Spleen (tissue), 7 donors: Measurements from ENCODE around the gene WWP2.

Experiments
- POLR2A ChIP-seq, 3 donors: fragments of 450-650 bp; IDR thresholded peaks; one replicate each; pipeline ENCODE4 v1.5.1; 2017; ENCODE audit warnings: antibody characterized with exemption in 3 of 3, mild to moderate bottlenecking in 1 of 3
- TF ChIP-seq, protein P1 (sequence below), 11 experiments: fragments of 200-600 bp in 7 of 11; fragments of 450-650 bp in 4 of 11; sonication (generic) in 4 of 11; IDR thresholded peaks in 8 of 11; conservative IDR thresholded peaks in 3 of 11; 1 replicate in 7 of 11; 2 replicates in 4 of 11; pipeline versions ENCODE4 v1.4.0 to v1.8.0; 2016 to 2021; ENCODE audit warnings: antibody characterized with exemption in 11 of 11, inconsistent platforms in 4 of 11, mild to moderate bottlenecking in 1 of 11
- donor health status: DM: no; HTN: no; CAD: no; lungs with moderate emphysema.
- donor health status: DM: no; HTN: no; CAD: no.
- donor health status: DM: no; HTN: no; CAD: no.

DNA sequence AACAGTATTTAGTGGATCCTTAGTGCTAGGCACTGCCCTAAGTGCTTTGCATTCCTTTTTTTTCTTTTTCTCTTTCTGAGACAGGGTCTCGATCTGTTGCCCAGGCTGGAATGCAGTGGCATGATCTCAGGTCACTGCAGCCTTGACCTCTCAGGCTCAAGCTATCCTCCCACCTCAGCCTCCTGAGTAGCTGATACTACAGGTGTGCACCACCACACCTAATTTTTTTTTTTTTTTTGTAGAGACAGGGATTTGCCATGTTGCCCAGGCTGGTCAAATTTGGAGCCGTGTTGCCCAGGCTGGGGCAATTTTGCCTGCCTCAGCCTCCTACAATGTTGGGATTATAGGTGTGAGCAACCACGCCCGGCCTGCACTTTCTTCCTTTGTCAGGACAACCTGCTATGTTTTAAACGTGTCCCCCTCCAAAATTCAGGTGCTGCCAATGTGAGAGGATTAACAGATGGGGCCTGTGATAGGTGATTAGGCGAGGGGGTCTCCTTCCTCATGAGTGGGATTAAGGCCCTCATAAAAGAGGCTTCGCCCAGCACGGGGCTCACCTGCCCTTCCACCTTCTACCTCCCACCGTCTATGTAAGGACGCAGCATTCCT, 41.2 kb upstream of the WWP2 start:
- no peak for TF ChIP-seq POLR2A (IDR thresholded peaks at IDR 0.05)
- TF ChIP-seq, protein P1, sequence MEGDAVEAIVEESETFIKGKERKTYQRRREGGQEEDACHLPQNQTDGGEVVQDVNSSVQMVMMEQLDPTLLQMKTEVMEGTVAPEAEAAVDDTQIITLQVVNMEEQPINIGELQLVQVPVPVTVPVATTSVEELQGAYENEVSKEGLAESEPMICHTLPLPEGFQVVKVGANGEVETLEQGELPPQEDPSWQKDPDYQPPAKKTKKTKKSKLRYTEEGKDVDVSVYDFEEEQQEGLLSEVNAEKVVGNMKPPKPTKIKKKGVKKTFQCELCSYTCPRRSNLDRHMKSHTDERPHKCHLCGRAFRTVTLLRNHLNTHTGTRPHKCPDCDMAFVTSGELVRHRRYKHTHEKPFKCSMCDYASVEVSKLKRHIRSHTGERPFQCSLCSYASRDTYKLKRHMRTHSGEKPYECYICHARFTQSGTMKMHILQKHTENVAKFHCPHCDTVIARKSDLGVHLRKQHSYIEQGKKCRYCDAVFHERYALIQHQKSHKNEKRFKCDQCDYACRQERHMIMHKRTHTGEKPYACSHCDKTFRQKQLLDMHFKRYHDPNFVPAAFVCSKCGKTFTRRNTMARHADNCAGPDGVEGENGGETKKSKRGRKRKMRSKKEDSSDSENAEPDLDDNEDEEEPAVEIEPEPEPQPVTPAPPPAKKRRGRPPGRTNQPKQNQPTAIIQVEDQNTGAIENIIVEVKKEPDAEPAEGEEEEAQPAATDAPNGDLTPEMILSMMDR (IDR thresholded peaks at IDR 0.05 in 8 of 11, conservative IDR thresholded peaks at IDR 0.05 in 3 of 11) = no peak
